NCI-H1417 (cell line): ENCODE results near the gene FAM180A.
A peak's percentile ranks its signal among the peaks of the same experiment; 100 is the strongest.
"Not testable (repeated sequence)": the region's sequence is repeated elsewhere in the genome, so short reads cannot be mapped to it uniquely, and the experiment has no call there.

Source experiments
- DNase-seq, 3 experiments: peaks; one replicate each; lab custom pipeline; 2025; lab: John Stamatoyannopoulos, UW

The FAM180A gene

DNA sequence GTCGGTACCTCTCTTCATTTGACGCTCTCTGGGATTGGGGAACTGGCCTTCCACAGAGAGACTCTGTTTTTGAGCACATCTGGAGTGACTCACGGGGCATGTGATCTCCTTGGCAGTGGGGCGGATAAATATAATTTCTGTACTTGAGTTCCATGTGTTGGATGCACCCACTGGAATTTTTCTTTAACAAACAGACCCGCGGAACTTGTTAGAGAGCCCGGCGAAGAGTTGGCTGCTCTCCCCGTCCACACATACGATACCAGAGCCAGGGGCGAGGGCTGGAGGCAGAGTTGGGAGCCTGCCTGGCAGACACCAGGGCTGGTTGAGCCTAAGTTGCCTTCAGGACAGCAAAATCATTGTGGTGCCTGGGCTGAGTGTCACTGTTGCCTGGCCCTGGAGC is at the start of gene FAM180A:
FAM180A (minus strand) TSS at position 44 of the 400 bp plus-strand sequence. CDS start 233 bp downstream, outside the sequence.
- DNase-seq = no peak

DNA sequence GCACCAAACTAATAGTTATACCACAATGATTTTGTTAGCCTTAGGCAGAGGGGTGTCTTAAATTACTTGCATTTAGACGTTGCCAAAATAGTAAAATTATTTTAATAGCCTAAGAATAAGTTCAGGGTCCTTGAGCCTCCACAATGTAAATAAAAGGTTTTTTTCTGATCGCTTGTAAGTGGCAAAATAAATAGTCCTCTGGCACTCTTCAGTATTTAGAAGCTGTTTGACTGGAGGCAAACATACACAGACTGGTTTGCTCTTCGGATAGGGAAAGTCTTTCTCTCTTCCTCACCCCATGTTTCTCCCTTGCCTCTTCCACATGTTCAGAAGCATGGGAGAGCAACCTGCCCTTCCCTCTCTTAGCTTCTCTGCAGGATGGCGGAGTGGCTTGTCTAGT is 49.5 kb upstream of the FAM180A start:
- peak in 2 of 3 experiments; percentile 63 to 86 for DNase-seq

DNA sequence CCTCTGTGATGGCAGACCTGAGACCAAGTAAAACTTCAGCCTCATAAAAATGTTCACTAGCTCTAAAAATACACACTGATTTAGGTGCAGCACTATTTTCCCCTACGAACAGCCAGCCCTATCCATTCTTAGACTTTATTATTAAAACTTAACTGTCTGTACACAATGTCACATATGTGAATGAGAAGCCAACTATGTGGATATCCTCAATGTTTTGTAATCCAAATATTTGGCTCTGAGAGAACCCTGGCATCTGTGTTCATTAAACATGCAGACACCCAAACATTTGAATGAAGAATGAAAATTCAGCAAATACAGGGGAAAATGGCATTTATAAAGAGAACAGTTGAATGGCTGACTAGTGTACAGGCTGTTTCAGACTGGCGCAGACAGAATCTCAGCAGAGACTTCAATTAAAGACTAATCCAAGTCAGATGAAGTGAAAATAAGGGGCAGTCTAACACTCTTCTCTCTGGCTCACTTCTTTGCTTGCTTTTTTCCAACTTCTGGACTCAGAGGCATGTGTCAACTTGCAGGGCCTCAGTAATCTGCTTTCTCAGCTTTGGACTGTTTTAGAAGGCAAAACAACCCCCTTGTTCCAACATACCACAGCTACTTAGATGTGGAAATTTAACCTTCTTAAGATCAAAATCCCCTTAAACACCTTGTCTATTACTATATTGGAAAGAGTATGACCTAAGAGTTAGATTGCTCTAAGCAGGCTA is 47.4 kb upstream of the FAM180A start:
- DNase-seq = no peak

DNA sequence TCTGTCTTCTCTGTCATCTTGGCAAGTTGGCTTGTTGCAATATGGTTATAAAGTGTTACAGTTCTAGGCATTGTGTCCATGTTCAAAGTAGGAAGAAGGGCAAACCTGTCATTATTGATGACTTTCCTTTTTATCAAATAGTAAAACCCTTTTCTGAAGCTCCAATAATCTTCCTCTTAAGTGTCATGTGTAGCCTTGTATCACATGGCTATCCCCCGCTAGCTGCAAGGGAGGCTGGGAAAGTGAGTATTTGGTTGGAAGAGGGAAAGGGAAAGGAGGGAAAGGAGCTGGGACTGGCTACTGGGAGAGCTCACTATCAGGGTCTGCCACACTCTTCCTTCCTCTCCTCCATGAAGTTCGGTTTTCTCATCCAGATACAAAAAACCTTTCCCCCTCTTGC is 45.2 kb upstream of the FAM180A start:
- DNase-seq = no peak

DNA sequence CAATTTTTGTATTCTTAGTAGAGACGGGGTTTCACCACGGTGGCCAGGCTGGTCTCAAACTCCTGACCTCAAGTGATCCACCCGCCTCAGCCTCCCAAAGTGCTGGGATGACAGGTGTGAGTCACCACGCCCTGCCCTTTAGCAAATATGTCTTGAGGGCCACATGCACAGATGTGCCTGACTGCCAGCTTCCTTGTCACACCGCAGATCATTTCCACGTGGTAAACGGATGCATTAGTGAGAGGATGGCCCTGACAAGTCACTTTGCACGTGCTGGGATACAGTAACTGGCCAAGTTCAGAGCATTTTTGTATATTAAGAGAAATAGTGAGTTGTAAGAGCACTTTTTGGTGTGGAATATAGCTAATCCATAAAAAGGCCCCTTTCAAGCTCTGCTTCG is 44.3 kb upstream of the FAM180A start:
- no peak for DNase-seq

DNA sequence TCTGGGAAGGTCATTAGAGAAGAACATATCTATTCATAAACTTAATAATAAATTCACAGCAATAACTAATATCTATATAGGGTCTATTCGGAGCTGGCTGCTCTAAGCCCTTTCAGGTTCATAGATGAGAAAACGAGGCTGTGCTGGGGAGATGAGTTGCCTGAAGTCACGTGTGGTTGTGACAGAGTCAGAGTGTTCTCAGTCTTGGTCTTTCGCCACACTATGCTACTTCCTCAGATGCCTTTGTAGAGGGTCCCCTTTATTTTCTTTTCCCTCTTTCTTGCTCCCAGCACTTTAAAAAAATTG is 43.7 kb upstream of the FAM180A start:
- no peak for DNase-seq

DNA sequence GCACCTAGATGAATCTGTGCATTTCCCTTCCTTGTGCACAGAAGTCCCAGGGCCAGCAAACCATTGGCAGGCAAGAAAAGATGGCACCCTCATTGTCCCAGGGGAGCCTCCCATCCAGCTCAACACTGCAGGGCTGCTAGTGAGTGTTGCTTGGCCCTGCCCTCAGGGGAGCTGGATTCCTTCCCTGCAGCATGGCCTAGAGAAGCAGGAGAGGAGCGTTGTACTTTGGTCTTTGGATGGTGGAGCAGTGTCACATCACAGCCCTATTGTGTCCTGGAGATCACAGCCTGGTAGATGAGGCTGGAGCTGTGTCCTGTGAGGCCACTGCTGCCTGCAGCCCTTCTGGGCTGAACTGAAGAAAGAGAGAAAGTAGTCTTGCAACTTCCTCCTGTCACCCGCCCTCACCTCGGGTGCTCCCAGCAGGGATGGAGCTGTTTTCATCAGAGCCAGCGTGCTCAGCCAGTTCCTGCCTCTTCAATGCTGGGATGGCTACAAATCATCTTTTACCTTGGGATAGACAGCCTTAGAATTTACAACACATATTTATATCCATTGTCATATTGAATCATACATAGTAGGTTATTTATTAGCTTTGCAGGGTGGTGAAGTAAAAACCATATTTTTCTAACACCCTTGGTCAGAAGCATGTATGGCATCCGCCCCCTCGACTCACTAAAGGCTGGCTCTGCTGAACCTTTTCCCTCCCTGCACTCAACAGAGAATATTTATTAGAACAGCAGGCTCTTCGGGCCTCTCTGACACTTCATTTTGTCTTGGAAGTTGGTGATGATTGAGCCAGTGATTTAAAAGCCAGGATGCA is 43.1 kb upstream of the FAM180A start:
- peak in 1 of 3 experiments; percentile 26 for DNase-seq

DNA sequence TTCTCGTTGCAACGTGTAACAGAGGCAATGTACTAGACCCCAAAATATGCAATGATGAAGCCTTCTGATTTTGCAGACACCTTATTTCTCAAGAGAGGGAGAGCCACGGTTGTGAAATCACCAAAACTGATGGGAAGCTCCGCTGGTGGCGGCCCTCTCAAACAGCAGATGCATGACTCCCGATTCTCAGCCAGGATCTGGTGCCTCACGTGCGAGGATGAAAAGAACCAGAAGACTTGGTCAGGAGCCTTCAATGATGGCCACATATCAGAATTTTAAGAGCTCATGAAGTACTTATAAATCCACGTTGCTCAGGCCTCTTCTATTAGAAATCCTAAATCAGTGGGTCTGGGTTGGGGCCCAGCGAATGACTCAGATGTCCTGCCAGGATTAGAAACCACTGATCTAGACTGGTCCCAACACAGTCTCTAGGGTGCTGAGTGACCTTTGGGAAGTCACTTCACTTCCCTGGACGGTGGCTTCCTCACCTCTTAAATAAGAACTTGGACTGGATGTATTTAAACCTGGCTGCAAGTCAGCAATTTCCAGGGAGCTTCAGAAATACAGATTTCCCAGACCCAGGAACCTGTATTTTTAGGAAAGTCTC is 41.9 kb upstream of the FAM180A start:
- DNase-seq = no peak

DNA sequence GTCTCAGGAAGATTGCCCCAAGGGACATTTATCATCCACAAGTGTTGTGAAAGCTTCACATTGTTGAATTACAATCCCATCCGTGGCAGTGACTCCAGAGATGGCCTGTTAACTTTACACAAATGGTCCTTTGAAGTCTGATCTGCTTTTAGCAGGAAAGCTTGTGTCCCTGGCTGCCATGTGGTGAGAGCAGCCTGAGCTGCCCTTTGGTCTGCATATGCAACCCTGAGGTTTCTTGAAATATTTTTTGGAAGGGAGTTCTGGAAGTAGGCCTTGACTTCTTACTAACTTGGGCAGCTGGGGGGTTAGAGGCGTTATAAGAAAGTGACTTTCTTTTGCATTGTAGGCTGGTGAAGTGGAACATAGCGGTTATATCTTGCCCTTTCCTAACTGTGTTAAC is 41.3 kb upstream of the FAM180A start:
- no peak for DNase-seq

DNA sequence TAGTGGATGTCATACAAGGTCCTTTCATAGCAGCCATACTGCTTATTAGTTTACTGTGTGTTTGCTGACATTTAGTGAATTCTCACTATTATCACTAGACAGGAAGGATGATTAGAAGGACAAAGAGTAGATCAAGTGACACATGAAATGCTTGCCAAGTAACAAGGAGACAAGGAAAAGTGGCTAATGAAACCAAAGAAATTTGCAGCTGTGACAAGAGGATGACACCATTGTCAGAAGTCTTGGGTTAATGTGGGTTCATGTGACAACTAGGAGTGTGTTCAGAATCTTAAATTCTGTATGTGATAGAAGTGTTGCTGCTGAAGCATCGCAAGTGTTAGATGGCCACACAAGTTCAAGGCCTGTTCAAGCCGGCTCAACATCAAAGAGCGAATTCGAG is 40.8 kb upstream of the FAM180A start:
- DNase-seq = no peak

DNA sequence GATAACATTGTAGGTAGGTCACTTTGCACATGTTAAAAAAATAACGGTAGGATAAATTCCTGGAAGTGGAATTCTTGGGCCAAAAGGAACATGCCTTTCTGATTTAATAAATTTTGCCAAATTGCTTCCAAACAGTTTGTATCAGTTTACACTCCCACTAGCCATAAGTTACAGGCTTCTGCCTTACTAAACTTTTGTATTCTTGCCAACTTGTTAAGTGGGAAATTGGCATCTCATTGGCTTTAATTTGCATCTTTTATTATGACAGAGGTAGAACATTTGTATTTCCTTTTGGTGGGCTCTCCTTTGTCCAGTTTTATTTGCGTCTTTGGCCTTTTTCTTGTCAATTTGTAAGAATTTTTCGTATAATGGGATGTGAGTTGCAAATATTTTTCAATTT is 38.3 kb upstream of the FAM180A start:
- no peak for DNase-seq

DNA sequence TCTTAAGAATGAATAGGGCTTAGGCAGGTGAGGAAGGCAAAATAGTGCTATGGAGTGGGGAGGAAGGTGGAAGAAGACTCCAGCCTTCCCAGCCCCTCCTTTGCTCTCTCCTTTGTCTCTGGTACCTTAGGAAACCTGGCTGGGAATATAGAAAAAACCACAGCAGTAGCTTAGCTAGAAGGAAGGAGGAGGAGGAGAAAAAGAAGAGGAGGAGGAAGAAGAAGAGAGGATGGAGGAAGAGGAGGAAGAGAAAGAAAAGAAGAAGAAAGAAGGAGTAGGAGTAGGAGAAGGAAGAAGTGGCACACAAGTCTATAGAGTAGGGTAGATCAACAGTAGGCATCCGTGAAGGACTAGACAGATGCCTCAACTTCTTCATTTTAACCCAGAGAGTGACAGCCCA is 36.5 kb upstream of the FAM180A start:
- DNase-seq = no peak

DNA sequence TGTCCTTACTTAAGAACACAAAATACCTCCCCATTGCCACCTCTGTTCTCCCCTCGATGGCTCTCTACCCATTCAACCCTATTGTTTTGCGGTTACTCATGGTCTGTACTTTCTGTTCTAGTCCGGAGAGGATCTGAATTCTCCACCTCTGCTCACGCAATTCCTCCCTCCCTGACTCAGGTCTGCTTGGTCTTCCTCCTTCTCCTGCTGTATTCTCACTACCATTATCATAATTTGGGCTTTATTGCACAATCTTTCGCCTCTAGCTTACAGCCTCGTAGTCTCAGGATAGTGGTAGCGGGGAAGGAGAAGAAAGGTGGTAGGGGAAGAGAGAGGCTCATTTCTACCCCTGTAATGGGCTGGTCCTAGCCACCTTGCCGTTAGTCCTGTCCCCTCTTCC is 35.4 kb upstream of the FAM180A start:
- DNase-seq = no peak

DNA sequence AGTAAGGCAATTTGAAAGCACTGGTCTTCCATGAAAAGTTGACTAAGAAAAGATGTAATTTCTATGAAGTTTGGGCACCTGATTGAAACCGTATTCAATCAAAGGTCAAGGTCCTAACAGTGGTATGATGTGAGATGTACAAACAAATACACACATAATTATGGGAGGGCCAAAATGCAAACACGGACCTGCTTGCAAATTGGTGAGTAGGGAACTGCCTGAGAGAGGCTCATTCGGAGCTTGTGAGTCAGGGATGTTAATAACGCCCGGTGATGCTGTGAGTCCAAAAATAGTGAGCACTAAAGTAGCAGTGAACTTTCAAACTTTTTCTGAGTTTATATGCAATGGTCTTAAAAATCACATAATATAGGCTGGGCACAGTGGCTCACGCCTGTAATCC is 34.2 kb upstream of the FAM180A start:
- DNase-seq = no peak

DNA sequence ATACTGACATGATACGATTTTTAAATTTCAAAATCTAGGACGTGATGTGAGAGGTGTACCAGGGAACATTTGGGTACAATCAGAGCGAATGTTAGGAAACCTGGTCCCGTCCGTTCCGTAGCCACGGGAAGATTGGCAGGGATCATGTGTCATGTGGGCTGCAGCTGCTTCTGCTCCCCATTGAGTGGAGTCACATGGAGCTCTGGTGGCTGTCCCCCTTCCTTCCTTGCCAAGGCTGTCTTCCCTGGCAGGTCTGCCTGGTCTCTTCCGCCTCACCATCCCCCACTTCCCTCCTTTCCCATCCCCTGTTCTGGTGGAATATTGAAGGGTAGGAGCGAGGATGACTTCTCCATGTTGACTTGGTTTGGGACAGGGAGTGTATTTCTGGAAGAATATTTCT is 33.8 kb upstream of the FAM180A start:
- no peak for DNase-seq

DNA sequence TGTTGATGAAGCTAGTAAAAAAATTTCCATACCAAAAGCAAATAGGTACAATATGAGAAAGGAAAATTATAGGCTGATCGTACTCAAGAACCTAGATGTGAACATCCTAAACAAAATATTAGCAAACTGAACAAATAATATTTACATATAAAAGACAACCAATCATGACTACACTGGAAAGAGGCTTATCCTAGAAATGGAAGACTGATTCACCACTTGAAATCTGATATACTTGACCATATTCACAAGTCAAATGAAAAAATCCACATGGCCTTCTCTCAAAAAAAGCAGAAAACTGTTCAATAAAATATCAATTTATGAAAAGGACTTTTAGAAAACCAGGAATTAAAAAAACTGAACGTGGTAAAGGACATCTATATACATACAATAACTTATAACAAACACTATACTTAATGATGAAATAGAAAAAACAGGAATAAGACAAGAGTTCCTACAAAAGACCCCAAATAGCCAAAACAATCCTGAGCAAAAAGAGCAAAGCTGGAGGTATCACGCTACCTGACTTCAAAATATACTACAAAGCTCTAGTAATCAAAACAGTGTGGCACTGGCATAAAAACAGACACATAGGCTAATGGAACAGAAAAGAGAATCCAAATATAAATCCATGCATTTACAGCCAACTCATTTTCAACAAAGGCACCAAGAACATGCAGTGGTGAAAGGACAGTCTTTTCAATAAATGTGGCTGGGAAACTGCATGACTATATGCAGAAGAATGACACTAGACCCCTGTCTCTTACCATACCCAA is 29.2 kb upstream of the FAM180A start:
- DNase-seq = no peak

DNA sequence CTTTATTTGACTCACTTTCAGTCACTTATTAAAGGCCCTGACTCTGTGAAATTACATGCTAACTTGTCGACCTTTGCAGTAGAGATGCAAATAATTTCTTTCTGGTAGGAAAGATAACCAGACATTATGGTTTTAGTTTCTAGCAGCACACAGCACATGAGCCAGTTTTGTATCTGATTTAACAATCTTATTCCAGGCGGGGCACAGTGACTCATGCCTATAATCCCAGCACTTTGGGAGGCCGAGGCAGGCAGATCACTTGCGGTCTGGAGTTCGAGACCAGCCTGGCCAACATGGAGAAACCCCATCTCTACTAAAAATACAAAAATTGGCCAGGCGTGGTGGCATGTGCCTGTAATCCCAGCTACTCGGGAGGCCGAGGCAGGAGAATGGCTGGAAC is 27.3 kb upstream of the FAM180A start:
- DNase-seq = not testable (repeated sequence)

DNA sequence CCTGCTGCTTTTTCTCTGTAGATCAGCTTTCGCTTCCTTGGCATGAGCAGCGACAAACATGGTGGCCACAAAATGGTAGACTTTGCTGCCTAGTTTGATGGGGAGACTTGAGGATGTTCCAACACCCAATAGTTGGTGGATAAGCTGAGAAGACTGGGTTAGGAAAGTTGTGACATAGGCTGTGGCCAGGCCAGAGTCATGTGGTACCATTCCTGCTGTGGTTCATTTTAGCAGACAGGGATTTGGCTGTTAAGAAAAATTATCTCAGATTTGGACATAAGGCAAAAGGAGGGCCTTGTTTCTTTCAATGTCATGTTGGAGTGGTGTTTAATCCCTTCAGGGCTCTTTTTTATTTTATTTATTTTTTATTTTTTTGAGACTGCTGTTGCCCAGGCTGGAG is 26.6 kb upstream of the FAM180A start:
- DNase-seq = no peak

DNA sequence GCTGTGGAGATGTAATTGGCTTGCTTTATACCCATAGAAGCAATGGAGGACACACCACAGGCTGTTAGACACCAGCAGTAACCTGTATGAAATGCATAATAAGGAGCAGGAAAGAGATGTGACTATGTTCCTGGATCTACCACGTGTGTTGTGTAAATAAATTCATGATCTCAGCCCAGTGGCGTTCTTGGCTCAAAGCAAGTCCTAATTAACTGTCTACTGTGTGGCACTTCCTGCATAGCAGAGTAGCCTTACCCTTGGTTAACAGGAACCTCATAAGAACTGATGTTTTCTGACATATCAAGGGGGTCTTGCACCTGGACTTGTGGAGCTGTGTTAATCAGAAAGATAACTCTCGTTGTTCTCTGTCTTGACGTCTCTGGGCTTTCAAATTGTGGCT is 25.7 kb upstream of the FAM180A start:
- peak; percentile 56 to 96 (median 77) for DNase-seq

DNA sequence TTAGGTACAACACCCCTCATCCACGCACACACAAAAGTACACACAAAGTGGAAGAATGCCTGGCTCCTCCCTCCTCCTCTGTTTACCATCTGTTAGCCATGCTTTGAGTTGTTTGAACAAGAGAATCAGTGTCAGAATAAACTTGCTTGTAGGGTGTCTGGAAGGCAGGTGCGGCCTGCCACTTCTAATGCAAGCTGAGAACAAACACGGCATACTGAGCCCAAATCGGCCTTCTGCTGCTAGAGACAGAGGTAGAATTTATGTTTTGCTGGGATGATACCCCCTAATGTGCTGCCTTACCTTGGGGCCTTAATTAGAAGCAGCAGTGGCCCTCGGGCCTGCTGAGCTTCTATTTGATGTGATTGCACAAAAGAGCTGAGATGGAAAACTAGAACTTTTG is 24.9 kb upstream of the FAM180A start:
- DNase-seq = peak; percentile 83 to 100 (median 95)

DNA sequence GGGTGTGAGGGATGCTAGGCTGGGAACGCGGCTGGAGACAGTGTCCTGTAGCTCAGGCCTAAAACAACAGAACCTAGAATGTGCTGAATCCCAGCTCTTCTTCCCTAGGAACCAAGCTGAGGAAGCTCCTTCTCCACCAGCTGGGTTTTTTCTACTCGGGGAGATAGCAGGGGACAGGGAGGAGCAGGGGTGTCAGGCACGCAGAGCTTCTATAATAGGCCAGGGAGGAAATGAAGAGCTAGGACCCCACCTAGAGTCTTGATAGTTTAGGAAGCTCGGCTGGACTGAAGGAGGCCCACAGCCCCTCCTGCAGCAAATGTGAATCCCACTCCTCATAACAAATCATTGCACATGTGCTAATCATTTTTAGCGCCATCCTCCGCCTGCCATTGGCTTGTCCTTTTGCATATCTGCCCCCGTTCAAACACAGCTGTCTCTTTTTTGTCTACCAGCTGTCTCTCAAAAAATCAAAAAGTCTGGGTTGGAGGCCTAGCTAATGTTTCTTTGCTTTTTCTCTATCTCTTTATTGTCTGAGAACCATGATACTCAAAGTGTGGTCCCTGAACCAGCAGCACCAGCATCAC is 24.1 kb upstream of the FAM180A start:
- DNase-seq = peak in 1 of 3 experiments; percentile 73
